ENCODE results near the gene PIRT.

GRCh38 chr17:10812674-10813073 lies 25.2 kb downstream of the PIRT start:
- no peak for TF ChIP-seq POLR2A (IDR thresholded peaks at IDR 0.05)
- no peak for TF ChIP-seq EP300 (IDR thresholded peaks at IDR 0.05)
